DMS114 treated with DMSO at 0.1 percent for 48 hours (cell line): Measurements from ENCODE around the gene ASNS.

ENCODE experiments used
- DNase-seq: peaks from one replicate; lab custom pipeline; 2025; ENCODE audit not compliant: unreplicated experiment; lab: John Stamatoyannopoulos, UW

Gene ASNS

GRCh38 chr7:97842772-97843345 lies 29.3 kb downstream of the ASNS start:
- DNase-seq, result no peak

- no peak for DNase-seq
Observed at GRCh38 chr7:97842006-97842405, 30.2 kb downstream of the ASNS start.

- DNase-seq, result peak; percentile 58
Observed at GRCh38 chr7:97835296-97836138, 36.7 kb downstream of the ASNS start.

GRCh38 chr7:97819161-97819560 lies 53.0 kb downstream of the ASNS start:
- no peak for DNase-seq

- DNase-seq, result no peak
Observed at GRCh38 chr7:97818066-97818663, 54.0 kb downstream of the ASNS start.
